ENCODE data around the gene ERGIC1. TPM values are rescaled to one million over a fixed set of nuclear protein-coding genes. Genes with fewer than 3 reads are reported as not detected.

The ERGIC1 gene
- total and polyA plus RNA-seq, 7 donors: 49.9 to 116 (median 53.9) TPM

- peaks cover 16% of the 10 kb centered on the region for H3K4me1 ChIP-seq
- no peaks in the 10 kb centered on the region for H3K9me3 ChIP-seq
- no peak for DNase-seq
- H3K27ac ChIP-seq: no peak overlapping the region
- 66 to 72% (median 68%) methylated on average over 3 of the region's 3 CpGs for WGBS, 3 donors
- H3K4me3 ChIP-seq: no peak overlapping the region
- no peak for ATAC-seq
- no peaks in the 10 kb centered on the region for H3K27me3 ChIP-seq (ENCODE audit: insufficient read depth in 3 of 3, low read length in 2 of 3)
- intact Hi-C loops (cut with DNase I): loop anchor here (10.0 kb wide), 2 partner anchors 67 to 157 kb away; partner anchors contain the start of genes BNIP1 (in 1 of the 2) and CREBRF (in 1 of the 2)
- no peak for TF ChIP-seq CTCF (IDR thresholded peaks at IDR 0.05)
- peaks cover 2 to 46% of the 10 kb centered on the region in 2 donors for H3K36me3 ChIP-seq (ENCODE audit: insufficient read depth in 1 of 2, low read depth in 1 of 2)
These were observed 154.2 kb downstream of the ERGIC1 start for GRCh38 chr5:172988276-172988675.

- DNase-seq: no peak
- 93 to 96% (median 95%) methylated on average over 8 of the region's 8 CpGs for WGBS, 3 donors
- no peak overlapping the region for H3K27ac ChIP-seq
- no peaks in the 10 kb centered on the region for H3K27me3 ChIP-seq (ENCODE audit: insufficient read depth in 3 of 3, low read length in 2 of 3)
- intact Hi-C loops (cut with DNase I): no loop called here
- H3K4me3 ChIP-seq: no peak overlapping the region
- no peak for TF ChIP-seq CTCF (IDR thresholded peaks at IDR 0.05)
- no peaks in the 10 kb centered on the region for H3K9me3 ChIP-seq
- no peak for ATAC-seq
- peaks cover 8% of the 10 kb centered on the region for H3K4me1 ChIP-seq
- H3K36me3 ChIP-seq (ENCODE audit: insufficient read depth in 1 of 2, low read depth in 1 of 2): peaks cover 5 to 64% of the 10 kb centered on the region in 2 donors
These were observed 156.7 kb downstream of the ERGIC1 start for GRCh38 chr5:172990776-172991175.

GRCh38 chr5:172994405-172994804, 160.4 kb downstream of the ERGIC1 start:
- TF ChIP-seq CTCF (IDR thresholded peaks at IDR 0.05): no peak
- peaks cover 10% of the 10 kb centered on the region for H3K4me1 ChIP-seq
- no peak for ATAC-seq
- H3K9me3 ChIP-seq: no peaks in the 10 kb centered on the region
- DNase-seq: no peak
- 91 to 96% (median 93%) methylated on average over 2 of the region's 2 CpGs for WGBS, 3 donors
- intact Hi-C loops (cut with DNase I): no loop called here
- H3K27me3 ChIP-seq (ENCODE audit: insufficient read depth in 3 of 3, low read length in 2 of 3): no peaks in the 10 kb centered on the region
- H3K4me3 ChIP-seq: no peak overlapping the region
- no peak overlapping the region for H3K27ac ChIP-seq
- peaks cover 3 to 66% of the 10 kb centered on the region in 2 donors for H3K36me3 ChIP-seq (ENCODE audit: insufficient read depth in 1 of 2, low read depth in 1 of 2)

- no peak overlapping the region for H3K4me3 ChIP-seq
- TF ChIP-seq CTCF (IDR thresholded peaks at IDR 0.05): no peak
- 80 to 88% (median 80%) methylated on average over 3 of the region's 3 CpGs for WGBS, 3 donors
- H3K27ac ChIP-seq: no peak overlapping the region
- intact Hi-C loops (cut with DNase I): no loop called here
- peaks cover 0 to 41% of the 10 kb centered on the region in 2 donors for H3K36me3 ChIP-seq (ENCODE audit: insufficient read depth in 1 of 2, low read depth in 1 of 2)
- H3K9me3 ChIP-seq: no peaks in the 10 kb centered on the region
- no peak for DNase-seq
- H3K27me3 ChIP-seq (ENCODE audit: insufficient read depth in 3 of 3, low read length in 2 of 3): no peaks in the 10 kb centered on the region
- peak in 2 of 4 donors; percentile 36 to 61 for ATAC-seq
- peaks cover 38% of the 10 kb centered on the region for H3K4me1 ChIP-seq
These were observed 165.4 kb downstream of the ERGIC1 start for GRCh38 chr5:172999372-172999973.

- H3K4me3 ChIP-seq: no peak overlapping the region
- no peak overlapping the region for H3K27ac ChIP-seq
- whole genome bisulfite sequencing, 3 donors: 27 to 41% (median 32%) methylated on average over 1 of the region's 1 CpG
- H3K9me3 ChIP-seq: no peaks in the 10 kb centered on the region
- DNase-seq (no peak), ATAC-seq (no peak)
- intact Hi-C loops (cut with DNase I): no loop called here
- H3K27me3 ChIP-seq (ENCODE audit: insufficient read depth in 3 of 3, low read length in 2 of 3): no peaks in the 10 kb centered on the region
- H3K4me1 ChIP-seq: peaks cover 38% of the 10 kb centered on the region
- no peak for TF ChIP-seq CTCF (IDR thresholded peaks at IDR 0.05)
- H3K36me3 ChIP-seq (ENCODE audit: insufficient read depth in 1 of 2, low read depth in 1 of 2): peaks cover 0 to 36% of the 10 kb centered on the region in 2 donors
These were observed 165.9 kb downstream of the ERGIC1 start for GRCh38 chr5:172999974-173000373.
